Coronary artery (tissue), 2 donors: ENCODE data around the gene YAE1.

Experiments used
- DNase-seq: peaks from one replicate; pipeline ENCODE4 v3.0.0-alpha.2; 2017; ENCODE audit warnings: low spot score
- H3K27ac ChIP-seq, 2 donors: fragments of 200-600 bp; sonication (generic); one replicate each; pipeline ENCODE4 v1.5.1; 2016 to 2019
- H3K4me3 ChIP-seq: fragments of 200-600 bp; sonication (generic); 2 replicates; pipeline ENCODE4 v1.5.1; 2016; ENCODE audit warnings: mild to moderate bottlenecking, moderate library complexity
- TF ChIP-seq, protein P1 (sequence below): fragments of 200-600 bp; sonication (generic); IDR thresholded peaks from one replicate; pipeline ENCODE4 v1.5.1; 2019; ENCODE audit warnings: antibody characterized with exemption

YAE1 gene

DNA sequence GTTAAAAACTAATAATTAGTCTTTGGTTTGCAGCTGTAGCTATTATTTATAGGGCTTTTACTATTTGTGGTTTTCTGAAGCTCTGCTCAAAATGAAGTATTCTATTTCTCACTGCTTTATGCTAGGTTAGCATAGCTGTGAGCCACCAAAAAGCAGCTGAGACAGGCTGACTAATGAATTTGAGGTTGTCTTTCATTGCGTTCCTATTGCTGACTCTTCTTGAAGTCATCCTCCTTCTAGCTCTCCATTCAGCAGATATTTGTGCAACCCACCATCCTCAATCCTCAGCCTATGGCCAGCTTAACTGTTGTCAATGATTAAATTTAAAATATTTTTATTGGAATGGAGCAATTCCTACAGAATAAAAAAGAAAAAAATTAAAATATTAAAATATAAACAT is 55.1 kb downstream of the YAE1 start:
- TF ChIP-seq, protein P1, sequence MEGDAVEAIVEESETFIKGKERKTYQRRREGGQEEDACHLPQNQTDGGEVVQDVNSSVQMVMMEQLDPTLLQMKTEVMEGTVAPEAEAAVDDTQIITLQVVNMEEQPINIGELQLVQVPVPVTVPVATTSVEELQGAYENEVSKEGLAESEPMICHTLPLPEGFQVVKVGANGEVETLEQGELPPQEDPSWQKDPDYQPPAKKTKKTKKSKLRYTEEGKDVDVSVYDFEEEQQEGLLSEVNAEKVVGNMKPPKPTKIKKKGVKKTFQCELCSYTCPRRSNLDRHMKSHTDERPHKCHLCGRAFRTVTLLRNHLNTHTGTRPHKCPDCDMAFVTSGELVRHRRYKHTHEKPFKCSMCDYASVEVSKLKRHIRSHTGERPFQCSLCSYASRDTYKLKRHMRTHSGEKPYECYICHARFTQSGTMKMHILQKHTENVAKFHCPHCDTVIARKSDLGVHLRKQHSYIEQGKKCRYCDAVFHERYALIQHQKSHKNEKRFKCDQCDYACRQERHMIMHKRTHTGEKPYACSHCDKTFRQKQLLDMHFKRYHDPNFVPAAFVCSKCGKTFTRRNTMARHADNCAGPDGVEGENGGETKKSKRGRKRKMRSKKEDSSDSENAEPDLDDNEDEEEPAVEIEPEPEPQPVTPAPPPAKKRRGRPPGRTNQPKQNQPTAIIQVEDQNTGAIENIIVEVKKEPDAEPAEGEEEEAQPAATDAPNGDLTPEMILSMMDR: no peak
- no peak overlapping the region for H3K4me3 ChIP-seq
- DNase-seq: no peak
- H3K27ac ChIP-seq: no peak overlapping the region

DNA sequence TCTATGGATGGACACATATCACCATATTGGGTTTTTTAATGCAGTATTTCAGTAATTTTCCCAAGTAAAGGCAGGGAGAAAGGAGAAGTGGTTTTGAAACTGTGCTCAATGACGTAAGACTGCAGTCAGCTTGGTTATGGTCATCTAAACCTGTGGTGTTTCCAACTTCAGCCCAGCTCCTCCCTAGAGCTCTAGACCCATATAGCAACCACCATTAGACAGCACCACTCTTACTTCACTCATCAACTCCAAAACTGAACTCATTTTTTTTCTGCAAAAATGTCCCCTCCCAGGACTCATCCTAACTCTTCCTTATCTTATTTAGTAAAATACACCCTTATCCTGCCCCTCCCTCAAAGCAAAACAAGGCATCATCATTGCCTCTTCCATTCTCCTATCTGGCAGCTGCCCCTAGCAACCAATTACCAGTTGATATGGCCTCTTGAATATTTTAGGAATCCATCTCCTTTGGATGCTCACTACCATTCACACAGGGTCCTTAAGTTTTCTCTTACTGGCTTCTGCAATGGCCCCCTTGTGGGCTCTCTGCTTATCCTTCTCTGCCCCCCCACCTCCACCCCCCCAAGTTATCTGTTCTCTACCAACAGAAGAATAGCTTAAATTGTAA is 55.7 kb downstream of the YAE1 start:
- no peak overlapping the region for H3K4me3 ChIP-seq
- DNase-seq: no peak
- TF ChIP-seq, protein P1: no peak
- H3K27ac ChIP-seq: no peak overlapping the region
